GM18861 (cell line): ENCODE data around the gene WDTC1.
"Not testable (repeated sequence)": the region's sequence is repeated elsewhere in the genome, so short reads cannot be mapped to it uniquely, and the experiment has no call there.

Experiments used
- ATAC-seq: cut with Tn5 transposase; IDR thresholded peaks from one replicate; pipeline ENCODE4 v1.9.1; 2021; ENCODE audit not compliant: unreplicated experiment

Gene WDTC1

GRCh38 chr1:27246194-27246593, 11.8 kb downstream of the WDTC1 start:
- no peak for ATAC-seq

GRCh38 chr1:27253596-27253995, 19.2 kb downstream of the WDTC1 start:
- ATAC-seq = no peak

- no peak for ATAC-seq
Measured at GRCh38 chr1:27255136-27255535, 20.7 kb downstream of the WDTC1 start.

GRCh38 chr1:27257155-27257554, 22.7 kb downstream of the WDTC1 start:
- no peak for ATAC-seq

- no peak for ATAC-seq
Measured at GRCh38 chr1:27258598-27258997, 24.2 kb downstream of the WDTC1 start.

- no peak for ATAC-seq
Measured at GRCh38 chr1:27267153-27267552, 32.7 kb downstream of the WDTC1 start.

GRCh38 chr1:27269276-27269675, 34.8 kb downstream of the WDTC1 start:
- ATAC-seq = no peak

GRCh38 chr1:27274204-27274603, 39.8 kb downstream of the WDTC1 start:
- no peak for ATAC-seq

GRCh38 chr1:27275696-27276095, 41.3 kb downstream of the WDTC1 start:
- no peak for ATAC-seq

GRCh38 chr1:27284425-27285273, 50.2 kb downstream of the WDTC1 start:
- no peak for ATAC-seq

GRCh38 chr1:27285274-27285660, 50.8 kb downstream of the WDTC1 start:
- no peak for ATAC-seq

GRCh38 chr1:27285821-27286220, 51.4 kb downstream of the WDTC1 start:
- ATAC-seq = not testable (repeated sequence)

- not testable (repeated sequence) for ATAC-seq
Measured at GRCh38 chr1:27289125-27289524, 54.7 kb downstream of the WDTC1 start.

GRCh38 chr1:27290581-27290980, 56.1 kb downstream of the WDTC1 start:
- ATAC-seq = no peak

- ATAC-seq = no peak
Measured at GRCh38 chr1:27292106-27292505, 57.7 kb downstream of the WDTC1 start.

- ATAC-seq = no peak
Measured at GRCh38 chr1:27293915-27294314, 59.5 kb downstream of the WDTC1 start.

GRCh38 chr1:27296773-27297291, 62.4 kb downstream of the WDTC1 start:
- no peak for ATAC-seq

- no peak for ATAC-seq
Measured at GRCh38 chr1:27297903-27298302, 63.5 kb downstream of the WDTC1 start.

- no peak for ATAC-seq
Measured at GRCh38 chr1:27298632-27299384, 64.4 kb downstream of the WDTC1 start.

GRCh38 chr1:27299385-27300271, 65.2 kb downstream of the WDTC1 start:
- ATAC-seq = no peak
